ENCODE measurements around the gene NRIP3. TPM values are rescaled to one million over a fixed set of nuclear protein-coding genes. Genes with fewer than 3 reads are reported as not detected.

NRIP3 gene
- total and polyA plus RNA-seq, 2 of the 13 experiments (the other 11 are each of a cell fraction or from before 2014, with no cell fraction given): 0.04 to 0.07 TPM

DNA sequence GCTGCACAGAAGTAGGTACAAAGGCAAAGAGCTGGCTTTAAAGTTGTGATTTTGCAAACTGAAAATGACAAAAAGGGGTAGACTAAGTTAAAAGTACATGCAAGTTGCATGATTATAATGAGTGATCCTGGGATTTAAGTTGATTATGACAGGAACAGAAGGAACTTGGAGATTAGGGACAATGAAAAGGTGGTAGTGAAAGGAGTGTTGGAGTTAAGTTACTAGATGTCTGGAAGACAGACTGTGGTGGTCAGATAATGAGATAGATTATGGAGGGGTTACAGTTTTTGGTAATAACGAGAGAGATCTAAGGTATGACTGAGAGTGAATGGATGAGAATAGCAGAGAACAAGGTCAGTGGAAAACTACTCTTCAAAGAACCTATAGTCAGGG, 31.9 kb downstream of the NRIP3 start:
- intact Hi-C loops (cut with micrococcal nuclease; ENCODE audit: unreplicated experiment) (no loop called here), in situ Hi-C loops (cut with HindIII; ENCODE audit: extremely low pct_ligation_motif_present, low pct_unique_long_range_greater_than_20kb) (loop anchor here (25.0 kb wide), 1 partner anchor 285 kb away; the partner anchor contains the start of genes RPL27A and TRIM66)
- Histone ChIP-seq H3K27ac (ENCODE audit: extremely low read length, insufficient read depth, low read length) (no peak overlapping the region), H3K4me2 (ENCODE audit: low read depth, low read length) (no peak overlapping the region), H3K27me3 (ENCODE audit: control insufficient read depth in 1 of 2, insufficient read depth in 2 of 2, low read length in 2 of 2) (no peaks in the 10 kb centered on the region), H3K9me3 (ENCODE audit: low read length) (no peaks in the 10 kb centered on the region), H4K20me1 (ENCODE audit: insufficient read depth, low read length) (no peaks in the 10 kb centered on the region), H3K4me3 (replicated peaks in 1 of 3; ENCODE audit: insufficient read depth in 1 of 3, low read depth in 2 of 3, low read length in 3 of 3) (no peak overlapping the region), H2AFZ (ENCODE audit: low read length) (no peak overlapping the region), H3K9ac (ENCODE audit: insufficient read depth, low read depth, low read length) (no peak overlapping the region), H3K79me2 (ENCODE audit: insufficient read depth, low read length) (no peaks in the 10 kb centered on the region), H3K36me3 (replicated peaks in 1 of 2; ENCODE audit: control insufficient read depth in 1 of 2, insufficient read depth in 2 of 2, low read length in 2 of 2) (no peaks in the 10 kb centered on the region), H3K4me1 (ENCODE audit: insufficient read depth, low read length) (no peaks in the 10 kb centered on the region)
- CTCF ChIA-PET (ENCODE audit: low intra/inter-chr PET ratio, low total read pairs): no interaction called here
- TF ChIP-seq NFRKB (IDR thresholded peaks at IDR 0.05) (no peak), ZNF605 (CRISPR knock-in tag; IDR thresholded peaks at IDR 0.05) (no peak), TBX2 (CRISPR knock-in tag; IDR thresholded peaks at IDR 0.05; ENCODE audit: borderline replicate concordance) (no peak), ZIK1 (CRISPR knock-in tag; IDR thresholded peaks at IDR 0.05; ENCODE audit: borderline replicate concordance, low read depth) (no peak), ARNT2 (CRISPR knock-in tag; IDR thresholded peaks at IDR 0.05; ENCODE audit: low read depth) (no peak), ASH2L (IDR thresholded peaks at IDR 0.05; ENCODE audit: insufficient read length, low read depth, low read length) (no peak), MAFF (IDR thresholded peaks at IDR 0.05; ENCODE audit: low read depth, low read length) (no peak), ZNF720 (CRISPR knock-in tag; IDR thresholded peaks at IDR 0.05) (no peak), ZNF841 (CRISPR knock-in tag; IDR thresholded peaks at IDR 0.05; ENCODE audit: borderline replicate concordance) (no peak)
- TF ChIP-seq, protein P1, sequence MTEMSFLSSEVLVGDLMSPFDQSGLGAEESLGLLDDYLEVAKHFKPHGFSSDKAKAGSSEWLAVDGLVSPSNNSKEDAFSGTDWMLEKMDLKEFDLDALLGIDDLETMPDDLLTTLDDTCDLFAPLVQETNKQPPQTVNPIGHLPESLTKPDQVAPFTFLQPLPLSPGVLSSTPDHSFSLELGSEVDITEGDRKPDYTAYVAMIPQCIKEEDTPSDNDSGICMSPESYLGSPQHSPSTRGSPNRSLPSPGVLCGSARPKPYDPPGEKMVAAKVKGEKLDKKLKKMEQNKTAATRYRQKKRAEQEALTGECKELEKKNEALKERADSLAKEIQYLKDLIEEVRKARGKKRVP (CRISPR knock-in tag; IDR thresholded peaks at IDR 0.05): no peak
- ATAC-seq (no peak), FAIRE-seq (no peak), DNase-seq (ENCODE audit: low spot score) (no peak)
- POLR2A ChIA-PET: no interaction called here
- 61% methylated on average over 1 of the region's 1 CpG for WGBS (ENCODE audit: low lambda C conversion rate)
- BruUV-seq (replicated peaks): no TSS peak
